ENCODE data around the gene PLGRKT.

DNA sequence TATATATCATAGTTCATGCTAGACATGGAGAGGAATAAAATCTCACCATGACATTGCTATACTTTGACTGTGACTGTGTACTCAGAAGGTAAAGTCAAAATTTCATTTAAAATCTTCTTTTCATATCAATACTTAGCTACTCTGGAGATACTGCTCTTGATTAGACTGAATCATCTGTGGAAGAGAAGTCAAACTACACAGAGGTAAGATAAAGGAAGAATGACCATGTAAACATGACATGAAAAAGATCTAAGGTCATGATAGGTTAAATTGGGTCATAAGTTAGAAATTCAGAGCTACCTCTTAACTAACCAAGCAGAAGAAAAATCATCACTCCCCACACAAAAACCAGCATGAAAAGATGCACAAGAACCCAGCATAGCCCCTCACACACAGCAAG lies 53.3 kb downstream of the PLGRKT start:
- TF ChIP-seq, protein P1, sequence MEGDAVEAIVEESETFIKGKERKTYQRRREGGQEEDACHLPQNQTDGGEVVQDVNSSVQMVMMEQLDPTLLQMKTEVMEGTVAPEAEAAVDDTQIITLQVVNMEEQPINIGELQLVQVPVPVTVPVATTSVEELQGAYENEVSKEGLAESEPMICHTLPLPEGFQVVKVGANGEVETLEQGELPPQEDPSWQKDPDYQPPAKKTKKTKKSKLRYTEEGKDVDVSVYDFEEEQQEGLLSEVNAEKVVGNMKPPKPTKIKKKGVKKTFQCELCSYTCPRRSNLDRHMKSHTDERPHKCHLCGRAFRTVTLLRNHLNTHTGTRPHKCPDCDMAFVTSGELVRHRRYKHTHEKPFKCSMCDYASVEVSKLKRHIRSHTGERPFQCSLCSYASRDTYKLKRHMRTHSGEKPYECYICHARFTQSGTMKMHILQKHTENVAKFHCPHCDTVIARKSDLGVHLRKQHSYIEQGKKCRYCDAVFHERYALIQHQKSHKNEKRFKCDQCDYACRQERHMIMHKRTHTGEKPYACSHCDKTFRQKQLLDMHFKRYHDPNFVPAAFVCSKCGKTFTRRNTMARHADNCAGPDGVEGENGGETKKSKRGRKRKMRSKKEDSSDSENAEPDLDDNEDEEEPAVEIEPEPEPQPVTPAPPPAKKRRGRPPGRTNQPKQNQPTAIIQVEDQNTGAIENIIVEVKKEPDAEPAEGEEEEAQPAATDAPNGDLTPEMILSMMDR (IDR thresholded peaks at IDR 0.05 in 8 of 11, conservative IDR thresholded peaks at IDR 0.05 in 3 of 11) = no peak
- TF ChIP-seq POLR2A (IDR thresholded peaks at IDR 0.05) (no peak), POLR2AphosphoS5 (IDR thresholded peaks at IDR 0.05) (no peak)
